OCI-LY3 (cell line): ENCODE results near the gene TMEM250.

Source experiments
- H2AFZ ChIP-seq: fragments of 200-600, 300-600 bp; shearing (Covaris generic); 2 replicates; pipeline ENCODE4 v1.6.0; 2014; ENCODE audit warnings: antibody characterized with exemption, low read depth, low read length
- H3K27ac ChIP-seq: fragments of 200-600, 300-600 bp; sonication (generic); 2 replicates; pipeline ENCODE4 v1.5.1; 2014; ENCODE audit warnings: mild to moderate bottlenecking, low read length, moderate library complexity, mixed read lengths
- H3K27me3 ChIP-seq: fragments of 200-600, 300-600 bp; sonication (generic); 2 replicates; pipeline ENCODE4 v1.6.1; 2014; ENCODE audit warnings: low read depth, low read length, mixed read lengths
- H3K36me3 ChIP-seq: fragments of 200-600, 300-600 bp; sonication (generic); replicated peaks from 2 replicates; pipeline ENCODE3; 2014; ENCODE audit warnings: low read depth, low read length, mixed read lengths
- H3K4me1 ChIP-seq: fragments of 300-600, 200-600 bp; sonication (generic); 2 replicates; pipeline ENCODE4 v1.6.1; 2014; ENCODE audit warnings: low read length, mixed read lengths
- H3K4me2 ChIP-seq: fragments of 200-600, 300-600 bp; sonication (generic); 2 replicates; pipeline ENCODE4 v1.6.1; 2014; ENCODE audit warnings: low read length, mixed read lengths
- H3K4me3 ChIP-seq: fragments of 300-600, 200-600 bp; sonication (generic); 2 replicates; pipeline ENCODE4 v1.5.1; 2014; ENCODE audit warnings: antibody characterized with exemption, mild to moderate bottlenecking, low read length, moderate library complexity
- H3K79me2 ChIP-seq: fragments of 300-600, 200-600 bp; shearing (Covaris generic); 2 replicates; pipeline ENCODE4 v1.6.1; 2014; ENCODE audit warnings: mild to moderate bottlenecking, low read length, mixed read lengths
- H3K9ac ChIP-seq: fragments of 300-600, 200-600 bp; shearing (Covaris generic); 2 replicates; pipeline ENCODE4 v1.6.0; 2014; ENCODE audit warnings: mild to moderate bottlenecking, low read length, moderate library complexity
- H3K9me3 ChIP-seq: fragments of 200-600, 300-600 bp; shearing (Covaris generic); 2 replicates; pipeline ENCODE4 v1.6.1; 2014; ENCODE audit warnings: low read length, mixed read lengths; ENCODE audit not compliant: insufficient read depth
- H4K20me1 ChIP-seq: fragments of 200-600, 300-600 bp; sonication (generic); 2 replicates; pipeline ENCODE4 v1.6.1; 2016; ENCODE audit warnings: low read length, mixed read lengths; ENCODE audit not compliant: insufficient read depth
- EZH2phosphoT487 ChIP-seq: fragments of 200-600 bp; shearing (Covaris generic); IDR thresholded peaks from 2 replicates; pipeline ENCODE4 v1.6.1; 2018; ENCODE audit warnings: antibody characterized with exemption, mixed run types, low read depth
- TF ChIP-seq, protein P1 (sequence below): fragments of 200-600, 300-600 bp; sonication (generic); IDR thresholded peaks from 2 replicates; pipeline ENCODE4 v1.5.1; 2014; ENCODE audit warnings: antibody characterized with exemption, low read length, low read depth

The TMEM250 gene, protein sequence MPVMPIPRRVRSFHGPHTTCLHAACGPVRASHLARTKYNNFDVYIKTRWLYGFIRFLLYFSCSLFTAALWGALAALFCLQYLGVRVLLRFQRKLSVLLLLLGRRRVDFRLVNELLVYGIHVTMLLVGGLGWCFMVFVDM

DNA sequence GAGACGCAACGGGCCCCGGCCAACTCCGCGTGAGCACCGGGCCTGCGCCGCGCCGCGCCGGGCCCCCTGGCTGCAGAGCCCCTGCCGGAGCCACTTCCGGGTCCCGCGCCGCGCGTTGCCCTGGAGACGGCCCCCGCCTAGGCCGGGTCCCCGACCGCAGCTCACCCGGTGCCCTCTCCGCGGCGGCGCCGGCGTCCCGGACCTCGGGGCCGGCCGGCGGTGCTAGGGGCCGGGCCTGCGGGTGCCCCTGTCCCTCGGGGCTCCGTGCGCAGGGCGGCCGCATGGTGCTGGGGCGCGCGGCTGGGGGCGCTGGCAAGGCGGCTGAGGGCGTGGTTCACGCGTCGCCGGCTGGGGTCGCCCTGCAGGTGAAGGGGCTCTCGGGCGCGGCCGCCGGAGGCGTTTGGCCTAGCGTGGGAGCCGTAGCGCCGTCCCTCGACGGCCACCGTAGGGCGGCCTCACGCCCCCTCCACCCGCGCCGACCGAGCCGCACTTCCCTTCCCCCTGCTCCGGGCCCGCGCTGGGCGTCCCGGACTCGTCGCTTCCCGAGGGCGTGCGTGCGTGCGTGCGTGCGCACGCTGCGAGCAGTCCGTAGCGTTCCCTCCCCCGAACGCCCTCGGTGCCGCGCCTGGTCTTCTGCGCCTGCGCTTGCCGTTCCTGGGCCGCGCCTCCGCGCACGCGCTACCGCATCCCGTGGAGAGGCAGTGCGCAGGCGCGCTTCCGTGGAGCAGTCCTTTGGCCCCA lies at the start of gene TMEM250:
Gene TMEM250 (minus strand): TSS at position 556 of the 741 bp plus-strand sequence. CDS start 1,975 bp downstream, outside the sequence.
- H3K9me3 ChIP-seq, result no peaks in the 10 kb centered on the region
- H3K4me1 ChIP-seq, result peaks cover 12% of the 10 kb centered on the region
- H3K4me3 ChIP-seq, result peak within 1 kb of the TSS; percentile 92
- peaks cover 38% of the 10 kb centered on the region for H3K79me2 ChIP-seq
- peak within 1 kb of the TSS; percentile 78 for H3K27ac ChIP-seq
- no peaks in the 10 kb centered on the region for H4K20me1 ChIP-seq
- TF ChIP-seq, protein P1, sequence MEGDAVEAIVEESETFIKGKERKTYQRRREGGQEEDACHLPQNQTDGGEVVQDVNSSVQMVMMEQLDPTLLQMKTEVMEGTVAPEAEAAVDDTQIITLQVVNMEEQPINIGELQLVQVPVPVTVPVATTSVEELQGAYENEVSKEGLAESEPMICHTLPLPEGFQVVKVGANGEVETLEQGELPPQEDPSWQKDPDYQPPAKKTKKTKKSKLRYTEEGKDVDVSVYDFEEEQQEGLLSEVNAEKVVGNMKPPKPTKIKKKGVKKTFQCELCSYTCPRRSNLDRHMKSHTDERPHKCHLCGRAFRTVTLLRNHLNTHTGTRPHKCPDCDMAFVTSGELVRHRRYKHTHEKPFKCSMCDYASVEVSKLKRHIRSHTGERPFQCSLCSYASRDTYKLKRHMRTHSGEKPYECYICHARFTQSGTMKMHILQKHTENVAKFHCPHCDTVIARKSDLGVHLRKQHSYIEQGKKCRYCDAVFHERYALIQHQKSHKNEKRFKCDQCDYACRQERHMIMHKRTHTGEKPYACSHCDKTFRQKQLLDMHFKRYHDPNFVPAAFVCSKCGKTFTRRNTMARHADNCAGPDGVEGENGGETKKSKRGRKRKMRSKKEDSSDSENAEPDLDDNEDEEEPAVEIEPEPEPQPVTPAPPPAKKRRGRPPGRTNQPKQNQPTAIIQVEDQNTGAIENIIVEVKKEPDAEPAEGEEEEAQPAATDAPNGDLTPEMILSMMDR, result no peak
- TF ChIP-seq EZH2phosphoT487, result no peak
- H3K4me2 ChIP-seq, result peak within 1 kb of the TSS; percentile 98
- H3K36me3 ChIP-seq, result no peaks in the 10 kb centered on the region
- peak within 1 kb of the TSS; percentile 93 for H3K9ac ChIP-seq
- H2AFZ ChIP-seq, result no peak within 1 kb of the TSS
- H3K27me3 ChIP-seq, result no peaks in the 10 kb centered on the region

DNA sequence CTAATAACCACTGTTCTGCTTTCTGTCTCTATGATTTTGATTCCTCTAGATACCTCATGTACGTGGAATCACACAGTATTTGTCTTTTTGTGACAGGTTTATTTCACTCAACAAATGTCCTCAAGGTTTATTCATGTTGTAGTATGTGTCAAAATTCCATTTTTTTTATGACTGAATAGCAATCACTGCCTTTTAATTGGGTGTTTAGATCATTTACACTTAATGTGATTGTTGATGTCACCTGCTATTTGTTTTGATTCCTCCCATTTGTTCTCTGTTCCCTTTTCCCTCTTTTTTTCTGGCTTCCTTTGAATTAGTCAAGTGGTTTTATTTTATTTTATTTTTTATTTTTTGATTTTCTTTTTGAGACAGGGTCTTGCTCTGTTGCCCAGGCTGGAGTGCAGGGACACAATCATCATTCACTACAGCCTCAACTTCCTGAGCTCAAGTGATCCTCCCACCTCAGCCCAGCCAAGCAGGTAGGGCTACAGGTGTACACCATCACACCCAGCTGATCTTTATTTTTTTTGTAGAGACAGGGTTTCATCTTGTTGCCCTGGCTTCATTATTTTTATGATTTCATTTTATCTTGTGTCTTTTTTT lies 44.7 kb upstream of the TMEM250 start:
- no peak overlapping the region for H3K4me2 ChIP-seq
- H3K4me1 ChIP-seq, result no peaks in the 10 kb centered on the region
- no peak overlapping the region for H3K4me3 ChIP-seq
- H4K20me1 ChIP-seq, result no peaks in the 10 kb centered on the region
- H3K27me3 ChIP-seq, result peaks cover 3% of the 10 kb centered on the region; the same call in 1 of the 2 replicates
- H2AFZ ChIP-seq, result no peak overlapping the region
- H3K27ac ChIP-seq, result no peak overlapping the region
- no peaks in the 10 kb centered on the region for H3K36me3 ChIP-seq
- no peaks in the 10 kb centered on the region for H3K79me2 ChIP-seq
- no peak overlapping the region for H3K9ac ChIP-seq
- no peaks in the 10 kb centered on the region for H3K9me3 ChIP-seq
- no peak for TF ChIP-seq EZH2phosphoT487
- TF ChIP-seq, protein P1, result no peak

DNA sequence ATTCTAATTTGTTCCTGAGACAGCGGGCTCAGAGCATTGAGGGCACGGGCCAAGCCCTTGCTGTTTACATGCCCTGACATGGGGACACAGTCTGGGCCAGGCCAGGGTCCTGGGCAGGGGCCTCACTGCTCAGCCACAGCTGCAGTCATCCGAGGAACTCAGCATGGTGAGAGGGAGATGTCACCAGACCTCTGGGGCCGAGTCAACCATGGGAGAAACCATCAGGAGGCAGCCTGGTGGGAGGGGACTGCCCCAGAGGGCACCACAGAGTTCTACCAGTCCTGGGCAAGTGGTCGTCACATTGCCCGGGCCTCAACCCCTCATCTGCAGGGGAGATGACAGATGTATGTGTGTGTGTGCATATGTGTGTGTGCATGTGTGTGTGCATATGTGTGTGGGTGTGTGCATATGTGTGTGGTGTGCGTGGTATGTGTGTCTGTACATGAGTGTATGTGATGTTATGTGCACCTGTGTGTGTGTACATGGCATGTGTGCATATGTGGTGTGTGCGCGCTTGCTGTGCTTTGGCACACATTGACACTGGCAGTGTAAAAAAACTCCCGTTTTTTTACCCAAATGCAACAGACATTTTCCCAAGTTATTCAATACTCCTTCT lies 42.4 kb upstream of the TMEM250 start:
- no peaks in the 10 kb centered on the region for H3K36me3 ChIP-seq
- H3K4me1 ChIP-seq, result no peaks in the 10 kb centered on the region
- no peak overlapping the region for H3K4me2 ChIP-seq
- H2AFZ ChIP-seq, result no peak overlapping the region
- no peak overlapping the region for H3K27ac ChIP-seq
- no peaks in the 10 kb centered on the region for H3K9me3 ChIP-seq
- no peaks in the 10 kb centered on the region for H4K20me1 ChIP-seq
- H3K79me2 ChIP-seq, result no peaks in the 10 kb centered on the region
- no peak overlapping the region for H3K4me3 ChIP-seq
- TF ChIP-seq, protein P1, result no peak
- TF ChIP-seq EZH2phosphoT487, result no peak
- no peaks in the 10 kb centered on the region for H3K27me3 ChIP-seq
- no peak overlapping the region for H3K9ac ChIP-seq

DNA sequence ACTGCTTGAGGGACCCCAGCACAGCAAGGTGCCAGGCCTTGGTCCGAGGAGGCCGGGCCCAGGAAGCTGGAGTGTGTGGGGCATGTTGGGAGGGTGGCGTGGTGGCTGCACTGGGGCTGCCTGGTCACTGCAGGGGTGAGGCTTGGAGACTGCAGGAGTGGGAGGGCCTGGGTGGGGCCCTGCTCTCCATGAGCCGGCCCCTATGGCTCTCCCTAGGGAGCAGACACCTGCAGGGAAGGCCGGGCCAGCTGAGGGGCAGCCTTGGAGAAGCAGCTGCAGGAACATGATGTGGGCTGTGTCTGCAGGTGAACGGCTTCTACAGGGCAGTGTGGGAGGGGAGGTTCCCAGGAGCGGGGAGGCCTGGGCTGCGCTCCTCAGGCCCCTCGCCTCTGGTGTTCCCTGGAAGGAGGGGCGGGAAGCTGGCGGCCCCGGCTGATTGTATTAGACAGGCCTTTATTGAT lies 41.7 kb upstream of the TMEM250 start:
- no peaks in the 10 kb centered on the region for H3K36me3 ChIP-seq
- H3K79me2 ChIP-seq, result no peaks in the 10 kb centered on the region
- no peaks in the 10 kb centered on the region for H3K4me1 ChIP-seq
- no peaks in the 10 kb centered on the region for H4K20me1 ChIP-seq
- no peak overlapping the region for H2AFZ ChIP-seq
- H3K27ac ChIP-seq, result no peak overlapping the region
- H3K9ac ChIP-seq, result no peak overlapping the region
- no peaks in the 10 kb centered on the region for H3K27me3 ChIP-seq
- no peaks in the 10 kb centered on the region for H3K9me3 ChIP-seq
- H3K4me3 ChIP-seq, result no peak overlapping the region
- H3K4me2 ChIP-seq, result no peak overlapping the region
- TF ChIP-seq EZH2phosphoT487, result no peak
- TF ChIP-seq, protein P1, result no peak
